GM12872 (cell line): ENCODE measurements around the gene NPHP1.

Experiments
- TF ChIP-seq, protein P1 (sequence below): IDR thresholded peaks from 3 replicates; pipeline ENCODE4 v1.5.1; 2011; ENCODE audit warnings: low read depth, mild to moderate bottlenecking, low read length, moderate library complexity; ENCODE audit not compliant: insufficient read depth

NPHP1 gene

DNA sequence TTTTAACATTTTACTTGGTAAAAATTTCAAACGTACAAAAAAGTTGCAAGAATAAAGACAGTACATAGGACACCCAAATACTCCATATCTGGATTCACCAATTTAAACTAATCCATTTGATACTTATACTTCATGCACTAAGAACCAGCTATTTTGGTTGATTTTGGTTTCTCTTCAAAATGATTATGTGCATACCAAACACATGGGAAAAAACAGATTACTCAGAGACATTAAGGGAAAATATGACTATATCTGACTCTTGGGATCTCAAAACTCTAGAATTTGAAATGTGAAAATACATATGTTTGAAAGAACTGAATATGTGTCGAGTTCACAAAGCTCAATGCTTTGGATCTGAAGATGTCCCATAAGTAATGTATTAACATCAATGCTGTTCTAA, 73.6 kb downstream of the NPHP1 start:
- TF ChIP-seq, protein P1, sequence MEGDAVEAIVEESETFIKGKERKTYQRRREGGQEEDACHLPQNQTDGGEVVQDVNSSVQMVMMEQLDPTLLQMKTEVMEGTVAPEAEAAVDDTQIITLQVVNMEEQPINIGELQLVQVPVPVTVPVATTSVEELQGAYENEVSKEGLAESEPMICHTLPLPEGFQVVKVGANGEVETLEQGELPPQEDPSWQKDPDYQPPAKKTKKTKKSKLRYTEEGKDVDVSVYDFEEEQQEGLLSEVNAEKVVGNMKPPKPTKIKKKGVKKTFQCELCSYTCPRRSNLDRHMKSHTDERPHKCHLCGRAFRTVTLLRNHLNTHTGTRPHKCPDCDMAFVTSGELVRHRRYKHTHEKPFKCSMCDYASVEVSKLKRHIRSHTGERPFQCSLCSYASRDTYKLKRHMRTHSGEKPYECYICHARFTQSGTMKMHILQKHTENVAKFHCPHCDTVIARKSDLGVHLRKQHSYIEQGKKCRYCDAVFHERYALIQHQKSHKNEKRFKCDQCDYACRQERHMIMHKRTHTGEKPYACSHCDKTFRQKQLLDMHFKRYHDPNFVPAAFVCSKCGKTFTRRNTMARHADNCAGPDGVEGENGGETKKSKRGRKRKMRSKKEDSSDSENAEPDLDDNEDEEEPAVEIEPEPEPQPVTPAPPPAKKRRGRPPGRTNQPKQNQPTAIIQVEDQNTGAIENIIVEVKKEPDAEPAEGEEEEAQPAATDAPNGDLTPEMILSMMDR: no peak

DNA sequence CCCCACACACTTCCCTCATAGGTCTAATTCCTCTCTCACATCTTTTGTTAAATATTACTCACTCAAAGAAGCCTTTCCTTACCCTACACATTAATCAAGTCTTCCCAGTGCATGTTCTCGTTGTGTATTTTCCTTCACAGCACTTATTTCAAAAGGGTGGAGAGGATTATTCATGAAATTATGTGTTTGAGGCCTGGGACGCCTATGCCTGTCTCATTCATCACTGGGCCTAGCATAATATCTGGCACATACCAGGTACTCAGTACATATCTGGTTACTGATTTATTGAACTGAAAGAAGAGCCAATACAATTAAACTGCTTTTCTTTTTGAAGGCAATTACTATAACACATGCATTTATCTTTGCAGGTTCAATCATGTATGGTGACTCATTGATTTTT, 74.1 kb downstream of the NPHP1 start:
- TF ChIP-seq, protein P1: no peak

DNA sequence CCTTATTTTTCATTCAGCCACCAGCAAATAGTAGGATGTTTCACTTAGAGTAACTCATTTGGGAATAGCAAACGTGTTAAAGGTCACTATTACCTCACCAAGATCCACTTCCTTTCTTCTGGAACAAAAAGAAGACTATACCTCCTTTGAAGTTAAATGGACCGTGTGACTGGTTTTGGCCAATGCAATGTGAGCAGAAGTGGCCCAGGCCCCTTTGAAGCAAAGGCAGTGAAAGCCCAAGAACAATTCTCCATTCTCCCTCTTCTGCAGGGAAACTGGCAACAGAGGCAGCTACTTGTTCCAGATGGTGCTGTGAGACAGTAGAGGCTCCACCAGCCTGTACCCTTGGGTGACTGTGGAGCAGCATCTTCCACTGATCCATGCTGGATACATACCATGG, 77.9 kb downstream of the NPHP1 start:
- TF ChIP-seq, protein P1: no peak

DNA sequence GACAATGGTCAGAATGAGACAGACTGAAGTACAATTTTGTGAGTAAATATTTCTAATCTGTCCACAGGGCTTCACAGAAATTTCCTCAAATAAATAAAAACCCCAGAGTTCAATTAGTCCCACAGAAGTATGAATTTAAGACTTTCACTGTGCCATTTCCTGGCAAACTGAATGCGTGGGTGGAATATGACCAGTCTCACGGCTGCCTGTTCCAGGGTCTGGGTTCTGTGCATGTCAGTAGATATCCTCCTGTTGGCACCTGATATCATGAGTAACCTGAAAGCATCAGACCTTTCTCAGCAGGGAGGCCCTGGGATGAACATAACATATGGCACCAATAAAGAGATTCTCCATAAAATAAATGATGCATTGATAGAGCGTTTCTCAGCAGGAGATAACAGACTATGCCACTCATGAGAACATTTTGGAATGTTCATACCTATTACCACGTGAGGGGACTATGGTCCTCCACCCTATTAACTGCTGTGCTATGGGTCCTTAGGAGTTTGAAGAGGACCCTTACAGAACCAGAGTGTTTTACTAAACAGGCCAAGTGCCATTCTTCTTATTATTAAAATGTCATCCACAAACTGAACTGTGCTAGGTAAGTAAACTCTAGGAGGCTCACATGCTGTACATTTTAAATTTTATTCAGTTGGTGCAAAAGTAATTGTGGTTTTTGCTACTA, 78.6 kb downstream of the NPHP1 start:
- TF ChIP-seq, protein P1: no peak

DNA sequence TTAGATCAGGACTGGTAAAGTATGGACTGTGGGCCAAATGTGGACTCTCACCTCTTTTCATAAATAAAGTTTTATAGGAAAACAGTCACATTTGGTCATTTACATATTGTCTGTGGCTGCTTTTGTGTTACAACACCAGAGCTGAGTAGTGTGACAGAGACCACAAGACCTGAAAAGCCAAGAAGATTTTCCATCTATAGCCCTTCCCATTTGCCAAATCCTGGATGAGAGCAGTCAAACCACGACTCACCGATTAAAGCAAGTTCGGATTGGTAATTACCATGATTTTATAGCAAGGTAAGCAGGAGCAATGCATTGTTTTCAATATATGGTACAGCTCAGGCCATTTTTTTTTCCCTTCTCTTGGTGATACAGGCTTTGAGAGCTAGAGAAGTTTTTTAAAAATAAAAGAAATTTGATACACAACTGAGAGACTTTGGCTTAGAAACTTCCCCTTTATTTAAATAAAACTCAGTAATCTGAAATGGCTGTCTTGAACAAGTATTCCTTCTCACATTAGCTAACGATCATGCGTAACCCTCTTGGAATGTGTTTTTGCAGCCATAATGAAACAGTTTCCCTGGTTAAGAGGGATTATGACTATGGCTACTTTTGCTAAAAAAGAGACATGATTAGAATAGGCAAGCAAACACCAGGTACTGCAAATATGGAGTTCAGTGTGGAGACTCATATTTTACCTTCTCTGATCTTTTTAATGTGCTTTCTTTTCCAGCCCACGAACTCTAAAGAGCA, 79.7 kb downstream of the NPHP1 start:
- TF ChIP-seq, protein P1: no peak

DNA sequence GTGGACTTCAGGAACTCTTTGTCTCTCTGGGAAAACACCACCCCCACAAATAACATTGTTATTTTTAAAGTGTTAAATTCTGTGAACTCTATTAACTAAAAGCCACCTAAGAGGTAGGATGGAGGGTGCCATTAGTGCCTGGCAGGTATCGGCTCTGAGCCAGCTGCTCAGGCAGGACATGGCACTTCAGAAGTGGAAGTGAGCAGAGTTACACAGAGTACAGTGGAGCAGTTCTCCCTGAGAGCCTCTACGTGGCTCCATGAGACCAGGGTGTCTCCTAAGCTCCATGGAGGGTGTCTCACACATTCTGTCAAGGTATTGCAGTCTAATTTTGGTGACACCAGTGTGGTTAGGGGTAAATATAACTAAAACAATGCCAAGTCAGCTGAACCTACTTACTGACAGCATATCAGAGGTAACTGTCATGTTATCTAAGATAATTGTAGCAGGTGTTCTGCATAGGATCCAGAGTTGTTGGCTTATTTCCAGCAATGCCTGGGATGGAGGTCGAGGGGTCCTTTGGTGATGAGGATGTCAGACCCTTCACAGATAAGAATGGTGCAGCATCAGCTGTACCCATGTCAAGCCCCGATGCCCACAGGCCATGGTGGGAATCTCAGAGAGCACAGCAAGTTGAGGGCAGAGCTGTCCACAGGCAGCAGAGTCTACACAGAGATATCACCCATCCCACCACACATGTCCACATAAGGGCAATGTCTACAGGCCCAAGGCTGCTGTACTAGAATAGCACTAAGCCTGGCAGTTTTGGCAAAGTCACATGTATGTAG, 80.6 kb downstream of the NPHP1 start:
- TF ChIP-seq, protein P1: no peak

DNA sequence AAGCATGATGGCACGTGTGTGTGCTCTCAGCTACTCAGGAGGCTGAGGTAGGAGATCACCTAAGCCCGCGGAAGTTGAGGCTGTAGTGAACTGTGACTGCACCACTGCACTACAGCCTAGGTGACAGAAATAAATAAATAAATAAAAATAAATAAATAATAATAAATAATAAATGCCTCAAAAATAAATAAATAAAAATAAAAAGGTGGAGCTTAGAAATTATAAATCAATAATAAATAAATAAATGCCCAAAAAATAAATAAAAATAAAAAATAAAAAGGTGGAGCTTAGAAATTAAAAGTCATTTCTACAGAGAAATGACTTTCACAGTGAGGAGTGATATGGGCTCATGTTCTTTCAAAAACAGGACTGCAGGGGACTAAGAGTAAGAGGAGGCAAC, 83.2 kb downstream of the NPHP1 start:
- TF ChIP-seq, protein P1: no peak
